ENCODE data around the gene CMTM8.

Gene CMTM8

DNA sequence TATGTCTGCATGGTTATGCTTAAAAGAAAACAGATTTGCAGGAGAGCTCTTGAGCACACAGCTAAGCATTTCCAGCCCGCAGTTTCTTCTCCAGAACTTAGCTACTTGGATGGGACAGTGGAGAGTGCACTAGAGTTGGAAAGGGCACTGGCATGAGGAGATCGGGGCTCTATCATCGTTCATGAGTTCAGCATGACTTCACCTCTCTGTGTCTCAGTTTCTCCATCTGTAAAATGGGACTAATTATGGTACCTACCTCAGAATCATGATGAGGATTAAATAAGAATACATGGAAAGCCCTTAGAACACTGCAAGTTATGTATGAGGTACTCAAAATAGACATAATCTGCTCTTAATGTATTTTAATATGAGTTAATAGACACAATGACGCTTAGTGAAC lies 69.9 kb downstream of the CMTM8 start:
- DNase-seq (ENCODE audit: low spot score): no peak

DNA sequence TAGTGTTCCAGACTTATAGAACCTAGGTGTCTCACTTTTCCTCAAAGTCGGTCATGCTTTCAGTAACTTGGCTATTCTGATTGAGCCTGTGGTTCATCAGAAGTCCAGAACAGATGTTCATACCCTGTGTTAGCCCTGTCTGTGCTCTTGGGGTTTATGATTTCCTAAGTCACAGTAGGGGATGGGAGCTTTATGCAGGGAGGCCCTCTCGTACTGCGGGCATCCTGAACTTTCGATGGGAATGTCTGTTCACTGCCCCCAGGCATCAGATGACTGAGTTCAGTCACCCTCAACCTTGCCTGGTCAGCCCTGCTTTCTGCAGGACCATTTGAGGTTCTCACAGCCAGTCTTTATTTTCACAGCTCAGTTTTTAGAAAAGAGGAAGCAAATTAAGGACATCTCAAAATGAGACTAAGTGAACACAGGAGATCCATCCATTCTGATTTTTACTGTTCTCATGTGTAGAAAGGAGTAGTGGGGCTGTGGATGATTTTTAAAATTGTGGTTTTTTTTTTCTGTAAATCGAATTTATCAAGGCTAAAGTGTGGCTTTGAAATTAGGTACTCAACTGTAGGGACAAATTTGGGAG lies 71.3 kb downstream of the CMTM8 start:
- DNase-seq (ENCODE audit: low spot score): peak; percentile 29

DNA sequence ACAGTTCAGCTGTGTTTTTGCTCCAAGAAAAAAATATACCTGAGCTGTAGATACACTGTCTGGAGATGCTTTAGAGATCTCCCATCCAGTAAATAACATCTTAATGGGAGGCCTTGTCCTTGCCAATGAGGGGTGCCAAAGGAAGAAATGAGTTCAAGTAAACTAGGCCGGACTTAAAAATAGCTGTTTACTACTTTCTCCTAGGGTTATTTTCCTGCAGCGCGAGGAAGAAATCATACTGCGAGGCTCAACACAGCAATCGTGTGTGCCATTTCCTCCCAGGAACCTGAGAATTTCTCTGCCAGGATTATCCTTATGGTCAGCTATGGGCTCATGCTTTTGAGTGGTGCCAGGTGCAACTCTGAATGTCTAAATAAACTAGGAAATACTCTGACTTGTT lies 71.9 kb downstream of the CMTM8 start:
- no peak for DNase-seq (ENCODE audit: low spot score)

DNA sequence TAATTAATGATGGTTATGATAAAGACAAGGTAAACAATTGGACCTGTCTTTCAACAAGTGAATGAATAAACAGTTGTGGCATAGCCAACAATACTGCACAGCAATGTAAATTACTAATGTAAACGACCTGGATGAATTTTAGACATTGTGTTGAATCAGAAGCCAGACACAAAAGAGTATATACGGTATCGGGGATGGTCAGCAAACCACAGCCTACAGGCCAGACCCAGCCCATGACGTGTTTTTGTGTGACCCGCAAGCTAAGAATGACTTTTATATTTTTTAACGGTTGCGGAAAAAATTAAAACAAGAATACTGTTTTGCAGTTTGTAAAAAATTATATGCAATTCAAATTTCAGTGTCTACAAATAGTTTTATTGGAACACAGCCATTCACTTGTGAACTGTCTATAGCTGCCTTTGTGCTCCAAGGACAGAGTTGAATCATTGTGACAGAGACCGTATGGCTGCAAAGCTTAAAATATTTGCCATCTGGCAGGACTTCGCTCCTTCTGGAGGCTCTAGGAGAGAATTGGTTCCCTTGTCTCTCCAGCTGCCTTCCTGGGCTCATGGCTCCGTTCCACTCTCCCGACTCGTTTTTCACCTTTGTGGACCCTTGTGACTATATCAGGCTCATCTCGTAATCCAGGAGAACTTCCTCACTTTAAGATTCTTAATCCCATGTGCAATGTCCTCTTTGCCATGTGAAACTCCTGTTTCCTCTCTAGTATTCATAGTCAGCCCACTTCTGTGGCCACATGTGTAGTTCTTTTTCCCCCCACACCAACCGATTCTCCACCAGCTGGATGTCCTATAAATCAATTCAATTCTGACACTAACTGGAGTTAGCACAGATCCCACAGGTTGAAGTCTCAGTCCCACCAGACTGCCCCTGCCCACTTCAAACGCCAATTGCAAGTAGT lies 72.7 kb downstream of the CMTM8 start:
- DNase-seq (ENCODE audit: low spot score): peak; percentile 72

- no peak for DNase-seq (ENCODE audit: low spot score)
Observed at GRCh38 chr3:32312251-32312650, 73.8 kb downstream of the CMTM8 start.

DNA sequence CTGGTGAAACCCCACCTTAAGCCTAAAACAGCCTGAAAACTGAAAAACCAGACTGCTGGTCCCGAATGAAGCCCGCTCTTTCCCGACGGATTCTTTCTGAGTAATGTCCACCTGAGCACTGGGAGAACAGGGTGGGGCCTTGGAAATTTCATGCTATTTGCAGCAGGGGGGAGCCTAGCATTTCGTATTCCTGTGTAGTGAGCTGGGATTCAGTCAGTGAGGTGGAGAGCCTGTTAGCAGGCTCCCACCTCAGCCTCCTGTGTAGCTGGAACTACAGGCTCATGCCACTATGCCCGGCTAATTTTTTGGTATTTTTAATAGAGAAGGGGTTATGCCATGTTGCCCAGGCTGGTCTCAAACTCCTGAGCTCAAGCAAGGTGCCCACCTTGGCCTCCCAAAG lies 74.7 kb downstream of the CMTM8 start:
- DNase-seq (ENCODE audit: low spot score): no peak

DNA sequence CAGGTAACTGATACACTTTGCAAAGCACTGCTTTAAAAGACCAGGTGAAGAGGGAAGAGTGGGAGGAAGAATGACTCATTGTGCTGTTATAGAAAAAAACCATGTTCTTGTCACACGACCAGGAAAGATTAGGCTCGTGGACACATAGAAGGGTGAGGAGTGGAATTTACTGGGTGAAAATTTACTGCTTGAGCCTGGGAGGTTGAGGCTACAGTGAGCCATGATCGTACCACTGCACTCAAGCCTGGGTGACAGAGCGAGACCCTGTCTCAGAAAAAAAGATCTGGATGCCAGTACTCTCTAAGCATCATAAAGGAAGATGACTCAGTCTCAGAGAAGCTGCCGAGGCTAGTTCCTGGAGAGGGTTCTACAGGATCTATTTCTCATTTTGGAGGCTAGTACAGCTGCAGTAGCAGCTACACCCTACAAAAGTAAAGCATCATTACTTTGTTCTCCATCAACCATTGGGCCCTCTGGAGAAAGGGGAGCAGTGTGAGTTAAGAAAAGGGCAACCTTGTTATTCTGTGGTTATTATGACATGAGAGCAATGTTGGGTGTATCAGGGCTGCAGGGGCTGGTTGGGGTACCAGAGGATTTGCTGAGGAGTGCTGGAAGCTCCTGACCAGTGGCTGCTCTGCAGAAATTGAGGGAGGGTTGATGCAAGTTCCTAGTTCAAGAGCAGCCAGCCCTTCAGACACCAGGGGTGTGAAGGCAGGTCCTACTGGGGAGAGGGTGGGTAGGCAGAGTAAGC lies 75.4 kb downstream of the CMTM8 start:
- no peak for DNase-seq (ENCODE audit: low spot score)

- DNase-seq (ENCODE audit: low spot score): no peak
Observed at GRCh38 chr3:32315441-32315840, 77.0 kb downstream of the CMTM8 start.

GRCh38 chr3:32316319-32316718 lies 77.8 kb downstream of the CMTM8 start:
- DNase-seq (ENCODE audit: low spot score): no peak

DNA sequence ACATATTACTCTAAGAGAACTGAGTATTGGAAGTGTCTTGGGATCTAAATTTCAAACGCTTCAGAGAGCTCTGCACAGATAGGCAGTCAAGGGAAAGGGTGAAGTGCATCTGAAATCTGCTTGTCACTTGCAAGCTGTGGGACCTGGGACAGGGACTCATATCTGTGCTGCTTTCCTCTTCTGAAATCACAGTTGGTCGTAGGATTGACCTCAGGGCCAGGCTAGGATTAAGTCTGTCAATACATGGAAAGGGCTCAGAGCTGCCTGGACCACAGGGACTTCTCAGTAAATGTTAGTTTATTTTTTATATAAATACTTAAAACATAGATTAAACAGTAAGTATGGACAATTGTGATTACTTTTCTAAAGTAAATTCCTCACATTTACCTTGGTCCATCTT lies 78.5 kb downstream of the CMTM8 start:
- DNase-seq (ENCODE audit: low spot score): no peak

DNA sequence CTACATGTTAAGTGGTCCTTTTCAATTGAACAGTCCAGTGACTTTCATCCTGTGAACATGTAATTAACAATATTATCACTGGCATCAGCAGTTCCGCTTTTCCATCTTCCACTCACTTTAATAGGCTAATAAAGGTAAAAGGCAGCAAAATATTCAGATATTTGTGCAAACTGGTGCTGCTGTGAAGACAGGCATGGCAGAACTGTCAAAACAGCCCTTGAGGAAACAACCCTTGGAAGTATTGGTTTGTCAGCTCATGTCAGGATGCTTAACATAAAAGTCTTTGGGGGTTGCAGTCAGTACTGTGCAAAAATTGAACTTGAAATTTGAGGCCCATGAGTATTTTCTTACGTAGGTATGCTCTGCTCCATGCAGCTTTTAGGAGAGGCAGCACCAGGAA lies 81.1 kb downstream of the CMTM8 start:
- DNase-seq (ENCODE audit: low spot score): no peak

GRCh38 chr3:32320080-32320479 lies 81.6 kb downstream of the CMTM8 start:
- DNase-seq (ENCODE audit: low spot score): no peak

DNA sequence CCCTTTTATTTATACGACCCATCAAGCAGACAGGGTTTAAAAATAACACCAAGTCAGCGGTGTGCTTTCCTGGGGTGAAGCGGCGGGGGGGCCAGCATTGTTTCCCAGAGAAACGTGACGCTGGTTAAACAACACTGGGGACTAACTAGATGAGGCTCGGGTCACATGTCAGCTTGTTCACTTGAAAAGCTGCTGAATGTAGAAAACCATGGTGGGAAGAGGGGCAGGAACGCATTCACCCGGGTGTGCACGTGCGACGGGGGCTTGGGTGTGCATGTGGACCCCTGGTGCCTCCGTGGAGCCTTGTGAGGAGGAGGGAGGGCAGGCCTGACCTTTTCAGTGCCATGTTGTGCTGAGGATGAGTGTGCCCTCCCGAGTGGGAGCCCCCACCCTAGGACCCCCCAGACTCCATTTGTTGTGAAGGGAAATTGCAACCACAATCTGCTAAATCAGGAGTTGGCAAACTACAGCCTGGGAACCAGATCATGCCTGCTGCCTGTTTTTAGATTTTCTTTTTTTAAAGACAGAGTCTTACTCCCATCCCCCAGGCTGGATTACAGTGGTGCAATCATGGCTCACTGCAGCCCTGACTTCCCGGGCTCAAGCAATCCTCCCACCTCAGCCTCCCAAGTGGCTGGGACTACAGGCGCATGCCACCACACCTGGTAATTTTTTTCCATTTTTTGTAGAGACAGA lies 82.8 kb downstream of the CMTM8 start:
- DNase-seq (ENCODE audit: low spot score): no peak

GRCh38 chr3:32322311-32322710 lies 83.8 kb downstream of the CMTM8 start:
- no peak for DNase-seq (ENCODE audit: low spot score)

DNA sequence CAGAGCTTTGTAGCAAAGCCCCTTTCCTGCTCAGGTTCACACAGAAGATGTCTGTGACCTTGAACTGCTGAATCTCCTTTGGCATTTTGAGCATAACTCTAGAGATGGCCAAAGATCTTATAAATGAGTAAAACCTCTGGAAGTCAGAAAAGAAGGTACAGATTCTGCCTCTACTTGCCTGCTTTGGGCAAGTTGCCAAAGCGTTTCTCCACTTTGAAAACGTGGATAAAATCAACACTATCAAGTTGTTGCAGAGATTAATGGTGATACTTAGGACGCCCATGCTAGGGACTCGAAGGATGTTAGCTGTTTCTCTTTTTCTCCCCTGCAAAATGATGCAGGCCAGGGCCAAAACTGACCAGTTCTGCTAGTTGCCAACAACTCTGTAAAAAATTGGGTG lies 85.1 kb downstream of the CMTM8 start:
- no peak for DNase-seq (ENCODE audit: low spot score)

DNA sequence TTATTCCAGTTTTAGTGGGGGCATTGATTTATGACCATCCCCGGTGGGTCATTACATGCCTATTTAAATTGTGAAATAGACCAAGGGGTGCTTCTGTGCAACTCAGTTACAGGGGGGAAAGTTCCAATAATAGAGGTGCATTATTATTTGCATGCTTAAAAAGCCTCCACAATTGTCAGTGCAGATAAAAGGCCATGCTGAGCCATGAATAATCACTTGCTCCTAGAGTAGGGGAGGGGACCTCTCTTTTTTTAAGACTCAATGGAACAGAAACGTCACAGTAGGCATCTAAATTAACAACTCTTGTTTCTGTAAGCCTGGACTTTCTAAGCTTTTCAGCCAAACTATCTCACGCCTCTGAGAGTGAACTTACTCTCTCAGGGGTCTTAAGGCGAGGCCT lies 86.7 kb downstream of the CMTM8 start:
- DNase-seq (ENCODE audit: low spot score): no peak

DNA sequence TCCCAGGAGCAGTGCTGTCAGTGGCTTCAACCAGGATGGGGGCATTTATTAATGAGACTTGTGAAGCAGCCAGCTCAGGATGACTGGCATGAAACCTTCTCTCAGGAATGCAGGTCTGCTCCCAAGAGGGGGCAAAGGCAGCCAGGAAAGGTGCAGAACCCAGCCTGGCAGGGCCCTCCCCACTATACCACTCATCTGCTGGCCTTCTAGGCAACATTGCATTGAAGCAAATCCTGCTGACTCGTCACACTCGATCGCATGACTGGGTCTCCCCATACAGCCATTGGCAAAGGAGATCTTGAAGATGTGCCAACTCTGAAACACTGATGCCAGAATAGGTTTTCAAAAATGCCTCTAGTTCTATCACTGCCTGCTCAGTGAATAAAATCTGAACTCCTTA lies 87.4 kb downstream of the CMTM8 start:
- no peak for DNase-seq (ENCODE audit: low spot score)

- DNase-seq (ENCODE audit: low spot score): no peak
Observed at GRCh38 chr3:32326795-32327194, 88.3 kb downstream of the CMTM8 start.

DNA sequence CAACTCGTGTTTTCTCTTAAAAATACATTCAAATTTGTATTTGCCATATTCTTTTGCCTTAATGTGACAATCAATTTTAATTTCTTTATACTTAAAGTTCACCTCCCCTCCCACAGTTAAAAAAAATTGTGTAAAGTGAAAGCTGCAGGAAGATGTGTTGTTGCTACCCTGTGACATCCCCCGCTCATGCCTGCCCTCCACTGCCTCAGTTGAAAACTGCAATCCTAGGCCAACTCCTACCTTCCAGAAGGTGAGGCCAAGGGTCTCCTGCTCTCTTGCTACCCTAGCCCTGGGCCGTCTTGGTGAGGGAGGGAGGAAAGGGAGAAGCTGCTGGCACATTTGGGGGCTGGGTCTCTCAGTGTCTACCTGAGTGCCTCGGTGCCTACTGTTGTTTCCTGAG lies 96.2 kb downstream of the CMTM8 start:
- DNase-seq (ENCODE audit: low spot score): no peak

DNA sequence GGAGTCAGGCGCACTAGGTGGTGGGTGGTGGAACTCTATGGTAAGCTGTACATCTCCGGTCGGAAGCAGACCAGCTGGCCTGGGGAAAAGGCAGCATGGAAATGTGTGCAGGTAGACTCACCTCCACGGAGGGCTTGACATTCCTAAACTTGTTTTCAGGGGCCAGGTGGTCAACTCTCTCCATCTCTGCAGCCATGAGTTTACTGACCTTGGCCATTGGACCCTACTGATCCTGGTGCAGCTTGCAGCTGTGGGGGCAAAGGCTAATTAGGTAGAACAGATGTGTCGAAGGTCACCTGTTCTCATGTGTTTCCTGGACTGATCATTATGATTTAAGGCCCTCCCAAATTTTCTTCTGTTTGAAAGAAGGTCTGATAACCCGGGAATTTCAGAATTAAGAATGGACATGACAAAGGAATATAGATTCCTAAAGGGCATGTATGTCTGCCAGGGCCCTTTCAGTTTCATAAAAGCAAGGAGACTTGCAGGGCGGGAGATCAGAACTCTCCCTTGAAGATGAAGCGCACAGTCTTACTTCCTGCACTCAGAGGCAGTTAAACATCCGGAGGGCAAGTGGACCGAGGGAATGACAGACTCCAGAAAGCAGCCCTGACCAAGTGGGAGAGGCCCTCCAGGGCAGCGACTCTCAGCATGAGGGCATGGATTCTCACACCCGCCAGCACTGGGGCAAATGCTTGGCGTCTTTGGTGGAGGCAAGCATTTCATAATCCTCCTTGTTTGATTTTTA lies 97.1 kb downstream of the CMTM8 start:
- no peak for DNase-seq (ENCODE audit: low spot score)

DNA sequence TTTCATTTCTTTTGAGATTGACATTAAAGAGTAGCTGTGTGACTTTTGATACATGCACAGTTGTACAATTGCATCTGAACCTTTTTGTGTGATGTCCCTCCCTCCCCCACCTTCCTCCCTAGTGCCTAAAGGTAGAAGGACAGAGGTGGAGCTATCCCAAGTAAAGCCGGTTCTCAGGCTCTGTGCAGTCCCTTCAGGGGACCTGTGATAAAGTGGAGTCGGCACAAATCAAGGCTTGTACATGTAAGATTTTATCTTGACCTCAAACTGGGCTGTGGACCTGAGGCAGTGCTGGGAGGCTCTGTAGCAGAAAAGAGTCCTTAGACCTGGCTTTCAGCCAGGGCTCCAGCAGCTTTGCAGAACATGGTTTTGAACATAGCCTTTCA lies 97.6 kb downstream of the CMTM8 start:
- DNase-seq (ENCODE audit: low spot score): no peak

GRCh38 chr3:32337505-32337904 lies 99.0 kb downstream of the CMTM8 start:
- no peak for DNase-seq (ENCODE audit: low spot score)

All from pons (tissue), 1 donor.